ENCODE measurements around the gene COL6A2. TPM values are rescaled to one million over a fixed set of nuclear protein-coding genes. Genes with fewer than 3 reads are reported as not detected.

Gene COL6A2
- polyA plus RNA-seq, 3 donors = 0.01 TPM; not detected in 2

DNA sequence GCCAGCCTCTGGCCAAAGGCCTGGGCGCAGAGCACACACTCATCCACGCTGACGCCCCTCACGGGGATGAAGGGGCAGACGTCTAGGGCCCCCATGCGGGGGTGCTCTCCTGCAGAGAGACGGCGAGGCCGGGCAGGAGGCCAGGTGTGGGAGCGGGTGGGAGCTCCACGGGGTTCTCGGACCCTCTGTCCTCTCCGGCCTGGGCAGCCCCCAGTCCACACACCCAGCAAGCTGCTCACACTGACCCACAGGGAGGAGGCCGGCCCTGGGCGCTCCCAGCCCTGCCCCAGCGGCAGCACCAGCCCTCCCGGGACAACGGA, 55.0 kb downstream of the COL6A2 start:
- H3K27me3 ChIP-seq (ENCODE audit: control insufficient read depth in 2 of 2, insufficient read depth in 2 of 2, low read length in 2 of 2) = no peaks in the 10 kb centered on the region
- no peak overlapping the region for H2AFZ ChIP-seq (ENCODE audit: insufficient read depth, low read depth, low read length, poor library complexity, severe bottlenecking)
- H3K27ac Mint-ChIP-seq = no peak overlapping the region
- H3K9me3 ChIP-seq (replicated peaks in 1 of 2; ENCODE audit: control insufficient read depth in 1 of 2, insufficient read depth in 1 of 2, low read length in 2 of 2) = no peaks in the 10 kb centered on the region
- H3K36me3 ChIP-seq (replicated peaks in 1 of 2; ENCODE audit: control insufficient read depth in 1 of 2, insufficient read depth in 2 of 2, low read length in 2 of 2) = no peaks in the 10 kb centered on the region
- no peak overlapping the region for H3K4me3 ChIP-seq (replicated peaks in 1 of 3; ENCODE audit: low read depth in 2 of 3, low read length in 3 of 3)
- H3K4me1 Mint-ChIP-seq = no peaks in the 10 kb centered on the region
- peaks cover 0 to 4% (median 2%) of the 10 kb centered on the region in 3 donors for H3K27me3 Mint-ChIP-seq (ENCODE audit: low read depth in 3 of 3)
- H3K9ac ChIP-seq (ENCODE audit: insufficient read depth, low read length, poor library complexity, severe bottlenecking) = no peak overlapping the region
- TF ChIP-seq, protein P1, sequence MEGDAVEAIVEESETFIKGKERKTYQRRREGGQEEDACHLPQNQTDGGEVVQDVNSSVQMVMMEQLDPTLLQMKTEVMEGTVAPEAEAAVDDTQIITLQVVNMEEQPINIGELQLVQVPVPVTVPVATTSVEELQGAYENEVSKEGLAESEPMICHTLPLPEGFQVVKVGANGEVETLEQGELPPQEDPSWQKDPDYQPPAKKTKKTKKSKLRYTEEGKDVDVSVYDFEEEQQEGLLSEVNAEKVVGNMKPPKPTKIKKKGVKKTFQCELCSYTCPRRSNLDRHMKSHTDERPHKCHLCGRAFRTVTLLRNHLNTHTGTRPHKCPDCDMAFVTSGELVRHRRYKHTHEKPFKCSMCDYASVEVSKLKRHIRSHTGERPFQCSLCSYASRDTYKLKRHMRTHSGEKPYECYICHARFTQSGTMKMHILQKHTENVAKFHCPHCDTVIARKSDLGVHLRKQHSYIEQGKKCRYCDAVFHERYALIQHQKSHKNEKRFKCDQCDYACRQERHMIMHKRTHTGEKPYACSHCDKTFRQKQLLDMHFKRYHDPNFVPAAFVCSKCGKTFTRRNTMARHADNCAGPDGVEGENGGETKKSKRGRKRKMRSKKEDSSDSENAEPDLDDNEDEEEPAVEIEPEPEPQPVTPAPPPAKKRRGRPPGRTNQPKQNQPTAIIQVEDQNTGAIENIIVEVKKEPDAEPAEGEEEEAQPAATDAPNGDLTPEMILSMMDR (IDR thresholded peaks at IDR 0.05) = no peak
- intact Hi-C loops (cut with micrococcal nuclease) = no loop called here
- no peaks in the 10 kb centered on the region for H3K36me3 Mint-ChIP-seq
- no peaks in the 10 kb centered on the region for H4K20me1 ChIP-seq (ENCODE audit: insufficient read depth, low read length)
- H3K9me3 Mint-ChIP-seq = no peaks in the 10 kb centered on the region
- no peak overlapping the region for H3K27ac ChIP-seq (ENCODE audit: low read depth in 1 of 2, low read length in 2 of 2)
- H3K4me3 Mint-ChIP-seq = no peak overlapping the region
- WGBS (ENCODE audit: insufficient coverage) = 71% methylated on average over 13 of the region's 18 CpGs
- no peaks in the 10 kb centered on the region for H3K79me2 ChIP-seq (ENCODE audit: insufficient read depth, low read length)
- DNase-seq = no peak
- no peak overlapping the region for H3K4me2 ChIP-seq (replicated peaks; ENCODE audit: extremely low read depth, low read length, poor library complexity, severe bottlenecking)
- no peaks in the 10 kb centered on the region for H3K4me1 ChIP-seq (ENCODE audit: control insufficient read depth in 1 of 2, insufficient read depth in 2 of 2, low read length in 2 of 2)

DNA sequence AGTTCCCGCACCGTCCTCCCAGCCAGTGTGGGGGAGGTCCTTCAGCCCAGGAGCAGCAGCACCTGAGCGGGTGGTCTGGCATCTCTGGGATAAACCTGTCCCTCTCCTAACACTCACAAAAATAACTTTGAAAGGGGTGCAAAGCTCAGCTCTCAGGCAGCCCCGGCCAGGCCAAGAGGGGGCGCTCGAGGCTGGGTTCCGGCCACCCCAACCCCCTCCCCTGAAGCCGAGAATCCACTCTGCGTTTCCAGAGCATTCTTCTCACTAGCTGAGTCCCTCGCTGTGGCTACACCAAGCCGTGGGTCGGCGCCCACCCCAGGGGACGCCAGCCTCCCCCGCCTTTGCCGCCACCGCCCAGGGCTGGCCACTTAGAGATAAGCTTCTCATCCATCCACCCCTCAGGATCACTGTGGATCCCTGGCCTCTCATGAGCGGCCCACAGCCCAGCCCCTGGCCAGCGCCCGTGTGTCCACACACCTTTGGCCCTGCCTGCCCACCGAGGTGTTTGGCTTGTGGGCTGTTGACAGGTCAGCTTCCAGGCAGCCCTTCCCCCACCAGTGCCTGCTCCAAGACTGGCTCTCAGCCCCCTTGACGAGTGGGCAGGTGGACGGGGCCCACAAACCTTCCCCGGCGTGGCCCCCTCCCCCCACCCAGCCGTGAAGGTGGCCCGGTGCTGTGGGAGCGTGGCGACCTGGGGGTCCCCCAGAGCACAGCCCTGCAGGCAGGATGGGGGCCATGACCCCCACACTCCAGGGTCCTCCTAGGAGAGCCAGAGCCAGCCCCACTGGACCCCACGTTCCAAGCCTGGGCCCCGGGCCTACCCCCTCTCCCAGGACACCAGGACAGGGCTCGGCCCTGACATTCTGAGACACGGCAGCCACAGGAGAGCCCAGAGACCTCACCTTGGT, 55.6 kb downstream of the COL6A2 start:
- Mint-ChIP-seq H3K27ac (no peak overlapping the region), H3K36me3 (no peaks in the 10 kb centered on the region), H3K4me3 (no peak overlapping the region), H3K4me1 (no peaks in the 10 kb centered on the region), H3K9me3 (no peaks in the 10 kb centered on the region), H3K27me3 (ENCODE audit: low read depth in 3 of 3) (peaks cover 0 to 4% (median 2%) of the 10 kb centered on the region in 3 donors)
- Histone ChIP-seq H3K9me3 (replicated peaks in 1 of 2; ENCODE audit: control insufficient read depth in 1 of 2, insufficient read depth in 1 of 2, low read length in 2 of 2) (no peaks in the 10 kb centered on the region), H3K4me2 (replicated peaks; ENCODE audit: extremely low read depth, low read length, poor library complexity, severe bottlenecking) (peak overlapping the region; percentile 2), H3K27ac (ENCODE audit: low read depth in 1 of 2, low read length in 2 of 2) (no peak overlapping the region), H3K36me3 (replicated peaks in 1 of 2; ENCODE audit: control insufficient read depth in 1 of 2, insufficient read depth in 2 of 2, low read length in 2 of 2) (no peaks in the 10 kb centered on the region), H4K20me1 (ENCODE audit: insufficient read depth, low read length) (no peaks in the 10 kb centered on the region), H2AFZ (ENCODE audit: insufficient read depth, low read depth, low read length, poor library complexity, severe bottlenecking) (no peak overlapping the region), H3K27me3 (ENCODE audit: control insufficient read depth in 2 of 2, insufficient read depth in 2 of 2, low read length in 2 of 2) (no peaks in the 10 kb centered on the region), H3K4me1 (ENCODE audit: control insufficient read depth in 1 of 2, insufficient read depth in 2 of 2, low read length in 2 of 2) (no peaks in the 10 kb centered on the region), H3K79me2 (ENCODE audit: insufficient read depth, low read length) (no peaks in the 10 kb centered on the region), H3K4me3 (replicated peaks in 1 of 3; ENCODE audit: low read depth in 2 of 3, low read length in 3 of 3) (no peak overlapping the region), H3K9ac (ENCODE audit: insufficient read depth, low read length, poor library complexity, severe bottlenecking) (no peak overlapping the region)
- intact Hi-C loops (cut with micrococcal nuclease) = no loop called here
- WGBS (ENCODE audit: insufficient coverage) = 42% methylated on average over 26 of the region's 33 CpGs
- no peak for DNase-seq
- TF ChIP-seq, protein P1 (IDR thresholded peaks at IDR 0.05) = peak; percentile 77

All from CD14-positive monocyte (primary cell).